PFSK-1 (cell line): ENCODE data around the gene ANO5.

Experiments used
- POLR2AphosphoS5 ChIP-seq: IDR thresholded peaks from 2 replicates; pipeline ENCODE4 v1.6.1; 2012; ENCODE audit warnings: low read depth, mild to moderate bottlenecking, control low read depth, low read length, moderate library complexity
- REST ChIP-seq, 2 experiments: IDR thresholded peaks; 2 replicates each; pipeline versions ENCODE4 v1.6.1 to v1.8.0; 2011 to 2012; ENCODE audit warnings: low read depth in 2 of 2, low read length in 2 of 2, control low read depth in 1 of 2, inconsistent platforms in 1 of 2, mild to moderate bottlenecking in 1 of 2, moderate library complexity in 1 of 2; ENCODE audit not compliant: insufficient read depth in 1 of 2

GRCh38 chr11:22169833-22170232, 23.1 kb upstream of the ANO5 start:
- no peak for TF ChIP-seq POLR2AphosphoS5
- no peak for TF ChIP-seq REST (IDR thresholded peaks at IDR 0.05; ENCODE audit: insufficient read depth in 1 of 2, low read depth in 2 of 2, low read length in 2 of 2)
